HG03108 (cell line): Measurements from ENCODE around the gene PPP2R2C.

Experiments
- ATAC-seq: cut with Tn5 transposase; IDR thresholded peaks from one replicate; pipeline ENCODE4 v1.9.1; 2021; ENCODE audit warnings: moderate library complexity; ENCODE audit not compliant: unreplicated experiment

PPP2R2C gene

DNA sequence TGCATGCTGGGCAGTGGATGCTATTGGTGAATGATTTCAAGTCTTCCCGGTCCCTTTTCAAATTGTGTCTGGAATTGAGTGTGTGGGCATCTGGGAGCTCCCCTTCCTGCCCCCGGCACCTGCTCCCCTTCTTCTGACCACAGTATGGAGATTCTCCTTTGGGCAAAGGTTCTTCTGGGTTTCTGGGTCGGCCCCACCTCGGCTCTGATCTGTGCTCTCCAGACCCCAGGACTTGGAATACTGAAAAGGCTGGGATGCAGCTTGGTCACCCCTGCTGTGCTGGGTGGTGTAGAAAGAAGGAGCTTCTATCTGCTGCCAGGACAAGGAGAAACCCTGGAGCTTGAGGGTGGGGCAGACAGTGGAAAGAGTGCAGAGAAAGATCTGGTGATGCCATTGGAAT is 124.0 kb downstream of the PPP2R2C start:
- ATAC-seq: no peak

DNA sequence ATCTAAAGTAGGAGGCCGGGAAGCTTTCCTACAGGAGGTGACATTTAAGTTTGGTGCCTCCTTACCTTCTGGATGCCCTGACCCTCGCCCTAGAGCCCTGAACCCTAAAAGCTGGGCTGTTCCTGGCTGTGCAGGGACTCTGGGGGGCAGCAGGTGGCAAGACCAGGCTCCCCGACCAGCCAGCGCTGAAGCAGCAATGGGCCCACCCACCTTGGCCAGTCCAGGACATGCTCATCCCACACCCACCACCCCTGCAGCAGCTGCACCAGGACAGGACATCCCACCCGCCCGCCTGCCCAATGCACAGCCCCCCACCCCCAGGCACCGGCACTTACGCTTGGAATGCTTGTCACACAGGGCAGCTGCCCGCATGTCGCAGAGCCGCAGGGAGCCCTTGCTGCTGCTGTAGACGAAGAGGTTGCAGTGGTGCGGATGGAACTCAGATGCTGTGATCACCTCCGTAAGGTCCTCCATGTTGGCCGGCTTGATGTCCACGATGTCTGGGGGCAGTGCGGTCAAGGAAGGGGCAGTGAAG is 124.8 kb downstream of the PPP2R2C start:
- ATAC-seq: no peak

DNA sequence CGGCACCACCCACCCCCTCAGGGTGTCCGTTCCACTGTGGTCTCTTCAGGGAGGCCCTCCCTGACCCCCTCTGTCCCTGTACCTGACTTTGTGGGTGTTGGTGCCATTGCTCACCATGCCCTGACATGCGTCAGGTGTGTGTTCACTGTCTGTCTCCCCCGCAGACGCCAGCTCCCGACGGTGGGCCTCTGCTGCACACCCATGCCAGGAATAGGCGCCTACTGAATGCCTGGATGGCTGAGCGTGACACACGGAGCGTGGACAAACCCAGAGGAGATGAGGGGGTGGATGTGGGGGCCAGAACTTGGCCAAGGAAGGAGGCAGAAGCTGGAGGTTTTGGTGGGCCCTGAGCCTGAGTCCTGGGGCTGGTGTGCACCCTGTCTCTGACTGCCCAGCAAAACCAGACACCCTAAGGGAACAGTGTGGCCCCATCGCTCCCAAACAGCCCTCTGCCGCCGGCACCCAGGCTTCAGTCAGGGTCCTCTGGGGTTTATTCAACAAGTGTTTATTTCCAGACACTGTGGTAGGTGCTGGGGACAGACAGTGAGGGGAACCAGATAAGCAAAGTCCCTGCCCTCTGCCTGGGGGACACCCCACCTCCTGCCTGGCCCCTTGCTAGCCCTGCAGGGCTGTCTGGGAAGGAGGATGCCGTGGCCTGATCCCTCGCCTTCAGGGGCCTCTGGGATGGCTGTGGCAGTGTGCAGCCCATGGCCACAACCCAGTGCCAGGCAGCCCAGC is 125.9 kb downstream of the PPP2R2C start:
- ATAC-seq: no peak

DNA sequence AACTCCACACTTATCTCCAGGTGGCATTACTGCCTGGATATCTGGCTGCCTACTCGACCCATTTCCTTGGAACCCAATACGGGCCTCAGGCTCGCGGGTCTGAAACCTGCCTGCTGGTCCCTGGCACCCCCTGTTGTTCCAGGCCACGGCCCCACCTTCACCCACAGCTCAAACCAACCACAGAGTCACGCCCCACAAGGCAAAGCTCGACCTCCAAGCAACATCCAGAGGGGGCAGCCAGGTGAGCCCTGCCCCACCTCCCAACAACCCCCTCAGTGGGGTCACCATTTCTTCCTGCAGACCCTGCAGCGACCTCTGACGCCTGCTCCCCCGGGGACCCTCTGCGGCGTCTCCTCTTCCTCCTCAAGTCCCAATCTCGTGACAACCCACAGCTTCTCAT is 126.5 kb downstream of the PPP2R2C start:
- no peak for ATAC-seq

GRCh38 chr4:6345096-6345830 is 127.2 kb downstream of the PPP2R2C start:
- no peak for ATAC-seq

- no peak for ATAC-seq
Measured at GRCh38 chr4:6343939-6344408, 128.4 kb downstream of the PPP2R2C start.

DNA sequence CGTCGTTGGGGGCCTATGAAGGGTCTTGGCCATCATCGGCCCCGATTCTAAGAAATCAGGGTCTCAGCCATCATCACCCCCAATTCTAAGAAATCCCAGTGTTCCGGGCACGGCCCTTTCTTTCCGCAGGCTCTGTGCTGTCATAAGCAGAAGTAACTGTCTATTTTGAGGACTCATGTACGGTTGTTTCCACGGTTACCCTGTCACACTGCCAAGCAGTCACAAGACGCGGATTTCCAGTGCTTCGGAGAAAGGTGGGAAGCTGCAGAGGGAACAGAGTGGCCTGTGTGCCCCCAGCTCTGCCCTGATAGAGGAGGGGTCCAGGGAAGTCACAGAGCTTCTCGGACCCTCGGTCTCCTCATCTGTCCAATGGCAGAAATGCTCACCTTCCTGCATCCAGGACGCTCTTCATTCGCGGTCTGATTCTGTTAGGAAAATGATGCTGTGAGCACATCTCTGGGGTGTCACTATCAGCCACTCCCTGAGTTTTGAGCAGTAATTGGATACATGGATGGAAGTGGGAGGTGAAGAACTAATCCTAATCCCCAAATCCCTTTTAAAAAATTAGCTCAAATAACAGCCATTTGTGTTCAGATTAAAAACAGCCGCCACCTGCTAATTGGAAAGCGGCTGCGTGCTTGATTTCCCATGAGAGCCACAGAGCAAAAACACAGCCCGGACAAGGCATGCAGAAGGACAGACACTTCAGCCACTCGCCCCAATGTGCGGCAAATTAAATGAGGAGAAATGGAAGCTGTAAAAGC is 129.7 kb downstream of the PPP2R2C start:
- no peak for ATAC-seq

DNA sequence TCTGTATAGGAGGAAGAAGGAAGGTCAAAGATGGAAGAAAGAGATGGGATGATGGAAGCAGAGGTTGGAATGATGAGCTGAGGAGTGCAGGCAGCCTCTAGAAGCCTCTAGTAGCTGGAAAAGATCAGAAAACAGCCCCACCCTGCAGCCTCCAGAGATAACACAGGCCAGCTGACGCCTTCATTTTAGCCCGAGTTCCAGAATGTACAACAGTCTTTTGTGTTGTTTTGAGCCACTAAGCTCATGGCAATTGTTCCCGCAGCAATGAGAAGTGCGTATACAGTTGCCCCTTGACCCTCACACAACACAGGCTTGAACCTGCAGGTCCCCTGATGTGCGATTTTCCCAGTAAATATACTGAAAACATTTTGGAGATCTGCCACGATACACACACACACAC is 130.7 kb downstream of the PPP2R2C start:
- ATAC-seq: no peak

DNA sequence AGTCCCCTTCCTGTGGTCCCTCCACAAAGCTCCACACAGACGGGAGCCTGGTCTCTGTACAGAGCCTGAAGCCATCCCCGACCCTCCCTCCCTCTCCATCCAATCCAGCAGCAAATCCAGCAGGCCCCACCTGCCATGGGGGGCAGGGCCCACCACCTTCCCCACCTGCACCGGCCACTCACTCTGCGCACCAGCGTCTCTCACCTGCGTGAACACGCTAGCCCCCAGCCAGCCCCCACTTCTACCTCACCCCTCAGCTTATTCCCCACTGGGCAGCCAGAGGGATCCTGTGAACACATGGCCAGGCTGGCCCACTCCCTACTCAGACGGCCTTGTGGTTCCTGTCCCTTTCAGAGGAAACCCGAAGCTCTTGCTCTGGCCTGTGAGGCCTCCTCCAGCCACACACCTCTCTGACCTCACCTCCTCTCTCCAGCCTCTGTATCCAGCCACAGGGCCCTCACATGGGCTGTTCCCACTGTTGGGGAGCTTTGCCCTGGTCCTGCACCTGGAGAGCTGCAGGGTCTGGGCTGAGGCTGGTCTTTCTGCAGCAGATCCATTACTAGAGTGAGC is 131.9 kb downstream of the PPP2R2C start:
- no peak for ATAC-seq

DNA sequence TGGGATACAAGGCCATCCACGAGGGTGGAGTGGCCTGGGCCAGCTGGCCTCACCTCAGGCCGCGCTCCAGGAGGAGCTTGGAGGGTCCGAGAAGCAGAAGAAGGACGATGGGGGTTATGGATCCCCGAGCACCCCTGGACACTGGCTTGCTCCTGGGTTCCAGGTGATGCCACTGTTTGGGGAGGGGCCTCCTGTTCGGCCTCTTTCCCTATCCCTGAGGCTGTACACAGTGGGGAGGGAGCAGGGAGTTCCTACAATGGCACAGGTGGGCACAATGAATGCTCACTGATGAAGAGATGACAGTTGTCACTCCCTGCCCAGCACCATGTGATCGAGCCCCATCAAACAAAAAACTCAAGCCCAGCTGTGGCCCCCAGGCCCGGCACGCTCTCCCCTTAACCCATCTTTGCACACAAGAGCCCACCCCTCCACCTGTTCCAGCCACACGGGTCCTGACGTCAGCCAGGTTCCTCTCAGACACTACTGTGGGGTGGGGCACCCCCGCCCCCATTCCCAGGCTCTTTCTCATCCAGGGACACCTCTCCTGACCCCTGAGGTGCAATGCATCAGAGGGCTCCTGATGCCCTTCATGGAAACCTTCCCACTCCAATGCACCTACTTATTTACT is 132.5 kb downstream of the PPP2R2C start:
- no peak for ATAC-seq

DNA sequence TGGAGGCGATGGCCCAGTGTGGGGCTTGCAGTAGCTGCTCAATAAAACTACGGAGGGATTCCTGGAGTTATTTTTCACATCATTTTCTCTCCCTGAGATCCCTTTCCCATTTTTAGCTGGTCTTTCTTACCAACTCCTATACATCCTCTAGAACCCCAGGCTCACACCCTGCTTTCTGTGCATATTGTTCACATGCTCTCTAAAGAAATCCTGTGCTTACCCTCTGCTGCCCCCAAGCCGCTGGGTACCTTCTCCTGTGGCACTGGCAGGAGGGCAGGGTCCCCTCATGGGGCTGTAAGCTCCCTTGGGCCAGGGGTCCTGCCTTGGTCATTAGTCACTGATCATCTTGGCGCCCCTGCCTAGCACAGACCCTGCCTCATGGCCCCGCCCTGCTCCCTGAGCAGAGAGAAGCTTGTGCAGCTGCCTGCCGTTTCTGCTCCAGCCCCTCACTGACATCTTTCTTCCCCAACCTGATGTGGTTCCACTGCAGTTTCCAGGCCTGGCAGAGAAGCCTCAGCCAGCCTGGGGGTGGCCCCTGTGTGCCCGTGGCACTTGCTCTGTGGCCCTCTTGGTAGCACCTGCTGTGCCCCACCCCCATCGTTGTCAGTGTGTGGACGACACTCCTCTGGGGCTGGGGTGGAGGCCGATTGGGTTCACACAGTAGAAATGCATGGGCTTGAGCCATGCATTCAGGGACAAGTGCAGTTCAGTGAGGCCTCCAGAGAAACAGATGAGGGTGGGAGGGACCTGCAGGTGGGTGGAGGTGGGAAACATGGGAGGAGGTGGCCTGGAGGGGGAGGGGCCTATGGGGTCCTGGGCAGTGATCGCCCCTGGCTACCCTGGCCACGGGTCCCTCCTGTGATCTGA is 133.2 kb downstream of the PPP2R2C start:
- ATAC-seq: no peak

DNA sequence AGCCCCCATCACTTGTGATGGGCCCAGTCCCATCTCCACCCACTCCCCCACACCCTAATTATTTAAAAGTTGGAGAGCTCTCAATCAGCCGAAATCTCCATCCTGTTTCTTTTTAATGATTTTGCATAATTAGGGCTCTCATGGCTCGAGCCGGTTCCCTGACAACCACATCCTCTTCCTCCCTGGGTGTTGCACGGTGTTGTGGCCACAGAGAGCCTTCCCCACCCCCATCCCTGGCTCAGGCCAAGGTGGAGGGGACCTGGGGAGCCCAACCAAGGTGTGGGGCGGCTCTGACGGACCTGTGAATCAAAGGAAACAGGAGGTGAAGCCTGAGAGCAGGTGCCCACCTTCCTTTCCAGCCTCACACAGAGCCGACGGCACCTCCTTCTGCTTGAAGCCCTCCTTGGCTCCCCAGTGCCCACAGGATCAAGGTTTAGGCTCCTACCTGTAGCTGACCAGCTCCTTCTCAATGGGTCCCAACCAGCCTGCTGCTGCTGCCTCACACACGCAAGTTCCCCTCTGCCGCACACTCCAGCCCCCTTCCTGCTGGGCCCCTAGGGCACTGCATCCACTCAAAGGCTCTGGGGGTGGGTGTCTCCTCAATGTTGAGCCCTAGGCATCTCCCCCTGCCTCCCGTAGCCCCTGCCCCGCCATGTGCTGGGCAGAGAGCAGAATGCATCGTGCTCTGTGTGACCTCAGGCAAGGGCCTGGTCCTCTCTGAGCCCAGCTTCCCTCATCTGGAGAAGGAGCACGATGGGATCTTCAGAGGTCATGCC is 134.1 kb downstream of the PPP2R2C start:
- ATAC-seq: no peak

GRCh38 chr4:6337331-6337935 is 135.0 kb downstream of the PPP2R2C start:
- ATAC-seq: no peak

- no peak for ATAC-seq
Measured at GRCh38 chr4:6336166-6336565, 136.2 kb downstream of the PPP2R2C start.

GRCh38 chr4:6335040-6335590 is 137.3 kb downstream of the PPP2R2C start:
- no peak for ATAC-seq

DNA sequence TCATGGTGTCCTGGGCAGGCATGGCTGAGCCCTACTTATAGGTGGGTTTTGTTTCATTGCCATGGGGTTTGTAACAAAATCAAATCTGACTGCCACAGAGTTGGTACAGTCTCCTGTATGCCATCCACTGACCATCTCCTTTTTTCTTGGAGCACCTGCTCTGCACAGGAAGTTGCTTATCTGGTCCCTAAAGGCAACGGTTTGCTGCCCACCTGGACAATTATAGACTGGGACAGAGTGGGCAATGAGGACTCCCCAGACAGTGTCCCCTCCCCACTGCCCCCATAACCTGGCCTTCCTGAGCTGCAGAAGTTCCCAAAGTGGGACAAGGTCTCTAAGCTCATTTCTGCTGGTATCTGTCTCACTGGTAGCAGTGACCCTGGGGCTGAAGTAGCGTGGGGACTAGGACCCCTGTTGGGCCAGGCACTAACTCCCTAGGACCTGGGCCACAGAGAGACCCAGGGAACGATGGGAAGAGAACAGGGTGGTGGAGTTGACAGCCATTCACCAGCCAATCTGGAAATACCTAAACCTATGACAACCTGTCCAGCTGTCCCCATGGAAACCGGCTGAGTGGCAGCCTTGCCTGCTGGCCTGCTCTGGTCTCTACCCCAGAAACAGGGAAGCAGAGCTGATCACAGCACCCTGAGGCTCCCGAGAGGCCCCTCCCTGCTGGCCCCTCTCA is 138.1 kb downstream of the PPP2R2C start:
- no peak for ATAC-seq

GRCh38 chr4:6333301-6334202 is 138.9 kb downstream of the PPP2R2C start:
- no peak for ATAC-seq
